Umbilical cord (tissue), 1 donor: Measurements from ENCODE around the gene FOXJ2. TPM values are rescaled to one million over a fixed set of nuclear protein-coding genes. Genes with fewer than 3 reads are reported as not detected.

Experiments used
- total RNA-seq: library from RNA; depleted of rRNA; stranded (reverse); fragments of >200 nt; gene quantifications from one replicate; pipeline ENCODE4 v1.2.3, GENCODE V29; 2014; ENCODE audit warnings: low replicate concordance; ENCODE audit not compliant: insufficient read depth

The FOXJ2 gene
- total RNA-seq, 1 donor from 2014 or later, result 6.5 TPM

Other genes starting within 250 kb of the FOXJ2 start
- gene NANOG, start 243.3 kb upstream of the FOXJ2 start, total RNA-seq, result 0.24 TPM
- 4.3 TPM for gene SLC2A14, start 159.8 kb upstream of the FOXJ2 start, total RNA-seq
- 202 TPM for gene SLC2A3, start 96.5 kb upstream of the FOXJ2 start, total RNA-seq
- gene C3AR1, start 33.6 kb downstream of the FOXJ2 start, total RNA-seq, result 9.6 TPM
- gene NECAP1, start 49.6 kb downstream of the FOXJ2 start, total RNA-seq, result 76.6 TPM
- 4.3 TPM for gene CLEC4A, start 90.9 kb downstream of the FOXJ2 start, total RNA-seq
- 10.6 TPM for gene ZNF705A, start 124.3 kb downstream of the FOXJ2 start, total RNA-seq
- not detected for gene FAM90A1, start 194.9 kb downstream of the FOXJ2 start, total RNA-seq